Measurements from ENCODE around the gene C1orf141.

Gene C1orf141

DNA sequence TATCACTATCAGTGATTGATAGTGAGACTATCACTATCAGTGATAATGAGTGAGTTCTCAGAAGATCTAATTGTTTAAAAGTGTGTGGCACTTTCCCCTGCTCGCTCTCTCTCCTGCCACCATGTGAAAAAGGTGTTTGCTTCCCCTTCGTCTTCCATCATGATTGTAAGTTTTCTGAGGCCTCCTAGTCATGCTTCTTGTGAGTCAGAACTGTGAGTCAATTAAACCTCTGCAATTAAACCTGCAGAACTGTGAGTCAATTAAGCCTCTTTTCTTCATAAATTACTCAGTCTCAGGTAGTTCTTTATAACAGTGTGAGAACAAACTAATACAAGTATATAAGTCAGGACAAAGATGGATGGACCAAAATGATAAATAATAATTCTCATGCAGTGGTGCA is 24.5 kb upstream of the C1orf141 start:
- Histone ChIP-seq H3K18ac (ENCODE audit: low read depth in 1 of 2, low read length in 2 of 2) (no peak overlapping the region), H3K23ac (ENCODE audit: low read length in 2 of 2) (no peak overlapping the region), H4K91ac (ENCODE audit: low read length) (no peak overlapping the region), H3K27me3 (ENCODE audit: control insufficient read depth in 1 of 2, insufficient read depth in 1 of 2, low read length in 2 of 2) (peaks cover 13 to 14% of the 10 kb centered on the region in 2 experiments), H2BK5ac (ENCODE audit: low read depth, low read length, poor library complexity, severe bottlenecking) (no peak overlapping the region), H3K9me3 (ENCODE audit: control insufficient read depth, low read length) (no peaks in the 10 kb centered on the region), H3K4me1 (ENCODE audit: control insufficient read depth, insufficient read depth, low read depth, low read length) (no peaks in the 10 kb centered on the region), H2BK15ac (ENCODE audit: low read depth, poor library complexity, severe bottlenecking) (no peak overlapping the region), H3K14ac (ENCODE audit: low read length in 2 of 2) (no peak overlapping the region), H2BK120ac (ENCODE audit: low read depth, low read length) (no peak overlapping the region), H3K4me2 (ENCODE audit: low read length, poor library complexity, severe bottlenecking) (no peak overlapping the region), H3K27ac (ENCODE audit: low read length, poor library complexity, severe bottlenecking) (no peak overlapping the region), H2BK12ac (ENCODE audit: low read length in 2 of 2) (no peak overlapping the region), H3K9ac (ENCODE audit: low read length) (no peak overlapping the region), H4K8ac (ENCODE audit: low read length) (no peak overlapping the region), H2AFZ (ENCODE audit: low read depth, low read length) (no peak overlapping the region), H3K4ac (ENCODE audit: low read depth in 1 of 2, low read length in 2 of 2) (no peak overlapping the region), H2AK5ac (ENCODE audit: low read length, severe bottlenecking) (no peak overlapping the region), H3K79me1 (replicated peaks; ENCODE audit: low read length, poor library complexity, severe bottlenecking) (no peaks in the 10 kb centered on the region), H3K36me3 (ENCODE audit: control insufficient read depth in 1 of 2, insufficient read depth in 2 of 2, low read depth in 1 of 2, low read length in 2 of 2) (no peaks in the 10 kb centered on the region), H3K4me3 (ENCODE audit: insufficient read depth in 1 of 2, low read depth in 1 of 2, low read length in 2 of 2) (no peak overlapping the region)
- no peak for DNase-seq
- 91% methylated on average over 2 of the region's 2 CpGs for WGBS

DNA sequence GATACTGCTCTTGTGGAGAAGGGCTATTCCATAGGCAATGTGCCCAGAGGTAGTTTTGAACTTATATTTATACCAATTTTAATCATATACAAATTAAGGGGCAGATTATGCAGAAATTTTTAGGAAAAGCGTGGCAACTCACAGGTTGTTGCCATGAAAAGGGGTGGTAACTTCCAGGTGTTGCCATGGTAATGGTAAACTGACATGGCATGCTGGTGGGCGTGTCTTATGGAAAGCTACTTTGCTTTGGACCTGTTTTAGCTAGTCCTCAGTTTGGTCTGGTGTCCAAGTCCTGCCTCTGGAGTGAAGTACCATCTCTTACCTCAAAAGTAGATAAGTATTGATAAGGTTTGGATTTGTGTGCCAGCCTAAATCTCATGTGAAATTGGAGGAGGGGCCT is 23.6 kb upstream of the C1orf141 start:
- Histone ChIP-seq H3K18ac (ENCODE audit: low read depth in 1 of 2, low read length in 2 of 2) (no peak overlapping the region), H2BK12ac (ENCODE audit: low read length in 2 of 2) (no peak overlapping the region), H2BK5ac (ENCODE audit: low read depth, low read length, poor library complexity, severe bottlenecking) (no peak overlapping the region), H3K4me1 (ENCODE audit: control insufficient read depth, insufficient read depth, low read depth, low read length) (no peaks in the 10 kb centered on the region), H3K27me3 (ENCODE audit: control insufficient read depth in 1 of 2, insufficient read depth in 1 of 2, low read length in 2 of 2) (peaks cover 13 to 14% of the 10 kb centered on the region in 2 experiments), H2BK15ac (ENCODE audit: low read depth, poor library complexity, severe bottlenecking) (no peak overlapping the region), H3K4me3 (ENCODE audit: insufficient read depth in 1 of 2, low read depth in 1 of 2, low read length in 2 of 2) (no peak overlapping the region), H3K9ac (ENCODE audit: low read length) (no peak overlapping the region), H3K4ac (ENCODE audit: low read depth in 1 of 2, low read length in 2 of 2) (no peak overlapping the region), H3K36me3 (ENCODE audit: control insufficient read depth in 1 of 2, insufficient read depth in 2 of 2, low read depth in 1 of 2, low read length in 2 of 2) (no peaks in the 10 kb centered on the region), H2AFZ (ENCODE audit: low read depth, low read length) (no peak overlapping the region), H4K91ac (ENCODE audit: low read length) (no peak overlapping the region), H4K8ac (ENCODE audit: low read length) (no peak overlapping the region), H3K79me1 (replicated peaks; ENCODE audit: low read length, poor library complexity, severe bottlenecking) (no peaks in the 10 kb centered on the region), H3K14ac (ENCODE audit: low read length in 2 of 2) (no peak overlapping the region), H2BK120ac (ENCODE audit: low read depth, low read length) (no peak overlapping the region), H3K23ac (ENCODE audit: low read length in 2 of 2) (no peak overlapping the region), H3K4me2 (ENCODE audit: low read length, poor library complexity, severe bottlenecking) (no peak overlapping the region), H2AK5ac (ENCODE audit: low read length, severe bottlenecking) (no peak overlapping the region), H3K9me3 (ENCODE audit: control insufficient read depth, low read length) (no peaks in the 10 kb centered on the region), H3K27ac (ENCODE audit: low read length, poor library complexity, severe bottlenecking) (no peak overlapping the region)
- no peak for DNase-seq
- WGBS, result 74% methylated on average over 2 of the region's 2 CpGs

DNA sequence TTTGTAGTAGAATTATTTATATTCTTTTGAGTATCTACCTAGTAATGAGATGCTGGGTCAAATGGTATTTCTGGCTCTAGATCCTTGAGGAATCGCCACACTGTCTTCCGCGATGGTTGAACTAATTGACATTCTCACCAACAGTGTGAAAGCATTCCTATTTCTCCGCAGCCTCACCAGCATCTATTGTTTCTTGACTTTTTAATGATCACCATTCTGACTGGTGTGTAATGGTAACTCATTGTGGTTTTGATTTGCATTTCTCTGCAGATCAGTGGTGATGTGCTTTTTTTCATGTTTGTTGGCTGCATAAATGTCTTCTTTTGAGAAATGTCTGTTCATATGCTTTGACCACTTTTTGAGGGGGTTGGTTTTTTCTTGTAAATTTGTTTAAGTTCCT is 16.2 kb upstream of the C1orf141 start:
- H2AFZ ChIP-seq (ENCODE audit: low read depth, low read length), result no peak overlapping the region
- peaks cover 3% of the 10 kb centered on the region for H3K4me1 ChIP-seq (ENCODE audit: control insufficient read depth, insufficient read depth, low read depth, low read length)
- H3K4me3 ChIP-seq (ENCODE audit: insufficient read depth in 1 of 2, low read depth in 1 of 2, low read length in 2 of 2), result no peak overlapping the region
- no peak overlapping the region for H3K23ac ChIP-seq (ENCODE audit: low read length in 2 of 2)
- peaks cover 2 to 10% of the 10 kb centered on the region in 2 experiments for H3K27me3 ChIP-seq (ENCODE audit: control insufficient read depth in 1 of 2, insufficient read depth in 1 of 2, low read length in 2 of 2)
- no peak for DNase-seq
- no peak overlapping the region for H3K18ac ChIP-seq (ENCODE audit: low read depth in 1 of 2, low read length in 2 of 2)
- H2BK12ac ChIP-seq (ENCODE audit: low read length in 2 of 2), result no peak overlapping the region
- H3K9me3 ChIP-seq (ENCODE audit: control insufficient read depth, low read length), result no peaks in the 10 kb centered on the region
- H3K4me2 ChIP-seq (ENCODE audit: low read length, poor library complexity, severe bottlenecking), result no peak overlapping the region
- H3K79me1 ChIP-seq (replicated peaks; ENCODE audit: low read length, poor library complexity, severe bottlenecking), result no peaks in the 10 kb centered on the region
- 100% methylated on average over 3 of the region's 4 CpGs for WGBS
- H2AK5ac ChIP-seq (ENCODE audit: low read length, severe bottlenecking), result no peak overlapping the region
- H3K27ac ChIP-seq (ENCODE audit: low read length, poor library complexity, severe bottlenecking), result no peak overlapping the region
- no peaks in the 10 kb centered on the region for H3K36me3 ChIP-seq (ENCODE audit: control insufficient read depth in 1 of 2, insufficient read depth in 2 of 2, low read depth in 1 of 2, low read length in 2 of 2)
- no peak overlapping the region for H3K4ac ChIP-seq (ENCODE audit: low read depth in 1 of 2, low read length in 2 of 2)
- H3K14ac ChIP-seq (ENCODE audit: low read length in 2 of 2), result no peak overlapping the region
- no peak overlapping the region for H4K91ac ChIP-seq (ENCODE audit: low read length)
- no peak overlapping the region for H2BK5ac ChIP-seq (ENCODE audit: low read depth, low read length, poor library complexity, severe bottlenecking)
- no peak overlapping the region for H2BK15ac ChIP-seq (ENCODE audit: low read depth, poor library complexity, severe bottlenecking)
- H3K9ac ChIP-seq (ENCODE audit: low read length), result no peak overlapping the region
- no peak overlapping the region for H4K8ac ChIP-seq (ENCODE audit: low read length)
- H2BK120ac ChIP-seq (ENCODE audit: low read depth, low read length), result no peak overlapping the region

DNA sequence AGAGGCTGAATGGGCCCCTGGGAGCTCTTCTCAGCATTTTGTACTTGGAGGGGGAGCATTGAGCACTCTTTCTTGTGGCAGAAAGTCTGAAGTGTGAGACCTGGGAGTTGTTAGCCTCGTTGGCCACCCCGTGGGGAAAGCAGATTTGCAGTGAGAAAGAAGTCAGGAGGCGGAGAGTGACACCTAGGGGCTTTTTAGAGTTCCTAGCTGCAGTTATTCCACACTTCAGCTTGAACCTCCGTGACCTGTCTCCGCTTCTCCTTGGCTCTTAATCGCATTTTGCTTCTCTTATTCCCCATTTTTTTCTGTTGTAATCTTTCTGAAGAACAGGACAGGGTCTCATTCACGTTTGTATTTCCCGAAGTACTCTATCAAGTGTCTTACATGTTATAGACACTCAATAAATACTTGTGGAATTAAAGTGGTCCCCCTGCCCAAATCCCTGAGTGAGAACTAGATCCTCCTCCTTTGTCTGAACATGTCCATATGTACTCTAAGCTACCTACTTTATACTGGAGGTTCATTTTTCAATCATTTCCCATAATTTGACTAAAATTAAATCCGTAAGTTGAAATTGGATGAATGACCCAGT is 14.5 kb upstream of the C1orf141 start:
- DNase-seq, result peak; percentile 83
- H2BK5ac ChIP-seq (ENCODE audit: low read depth, low read length, poor library complexity, severe bottlenecking), result no peak overlapping the region
- H3K4ac ChIP-seq (ENCODE audit: low read depth in 1 of 2, low read length in 2 of 2), result no peak overlapping the region
- H3K9me3 ChIP-seq (ENCODE audit: control insufficient read depth, low read length), result no peaks in the 10 kb centered on the region
- no peak overlapping the region for H2AFZ ChIP-seq (ENCODE audit: low read depth, low read length)
- peaks cover 0 to 9% of the 10 kb centered on the region in 2 experiments for H3K27me3 ChIP-seq (ENCODE audit: control insufficient read depth in 1 of 2, insufficient read depth in 1 of 2, low read length in 2 of 2)
- H2BK120ac ChIP-seq (ENCODE audit: low read depth, low read length), result no peak overlapping the region
- no peak overlapping the region for H3K14ac ChIP-seq (ENCODE audit: low read length in 2 of 2)
- no peaks in the 10 kb centered on the region for H3K36me3 ChIP-seq (ENCODE audit: control insufficient read depth in 1 of 2, insufficient read depth in 2 of 2, low read depth in 1 of 2, low read length in 2 of 2)
- H4K8ac ChIP-seq (ENCODE audit: low read length), result no peak overlapping the region
- no peak overlapping the region for H3K23ac ChIP-seq (ENCODE audit: low read length in 2 of 2)
- no peak overlapping the region for H3K27ac ChIP-seq (ENCODE audit: low read length, poor library complexity, severe bottlenecking)
- no peak overlapping the region for H4K91ac ChIP-seq (ENCODE audit: low read length)
- H3K79me1 ChIP-seq (replicated peaks; ENCODE audit: low read length, poor library complexity, severe bottlenecking), result no peaks in the 10 kb centered on the region
- no peak overlapping the region for H2BK12ac ChIP-seq (ENCODE audit: low read length in 2 of 2)
- H3K4me2 ChIP-seq (ENCODE audit: low read length, poor library complexity, severe bottlenecking), result no peak overlapping the region
- WGBS, result 17% methylated on average over 7 of the region's 9 CpGs
- H3K4me3 ChIP-seq (ENCODE audit: insufficient read depth in 1 of 2, low read depth in 1 of 2, low read length in 2 of 2), result peak overlapping the region in 1 of 2 experiments; percentile 51
- H3K4me1 ChIP-seq (ENCODE audit: control insufficient read depth, insufficient read depth, low read depth, low read length), result peaks cover 3% of the 10 kb centered on the region
- H3K9ac ChIP-seq (ENCODE audit: low read length), result peak overlapping the region; percentile 49
- no peak overlapping the region for H3K18ac ChIP-seq (ENCODE audit: low read depth in 1 of 2, low read length in 2 of 2)
- H2BK15ac ChIP-seq (ENCODE audit: low read depth, poor library complexity, severe bottlenecking), result no peak overlapping the region
- H2AK5ac ChIP-seq (ENCODE audit: low read length, severe bottlenecking), result no peak overlapping the region

Measured in mesenchymal stem cell (in vitro differentiated cells and primary cell).